ENCODE results near the gene ARVCF.
A peak's percentile ranks its signal among the peaks of the same experiment; 100 is the strongest.

ARVCF gene

GRCh38 chr22:20016734-20017621, at the start of gene ARVCF:
TSS of gene ARVCF (minus strand) at chr22:20016823. CDS start at chr22:19990794, 26,029 bp downstream.
- peak; percentile 93 for DNase-seq

- DNase-seq = no peak
These were observed 49.4 kb upstream of the ARVCF start for GRCh38 chr22:20065896-20066616.

GRCh38 chr22:20064545-20065262, 48.1 kb upstream of the ARVCF start:
- DNase-seq = no peak

GRCh38 chr22:20064140-20064480, 47.5 kb upstream of the ARVCF start:
- no peak for DNase-seq

GRCh38 chr22:20063271-20064139, 46.9 kb upstream of the ARVCF start:
- DNase-seq = no peak

GRCh38 chr22:20062766-20063083, 46.1 kb upstream of the ARVCF start:
- DNase-seq = no peak

- DNase-seq = no peak
These were observed 45.6 kb upstream of the ARVCF start for GRCh38 chr22:20062043-20062765.

GRCh38 chr22:20061481-20061861, 44.8 kb upstream of the ARVCF start:
- DNase-seq = no peak

- no peak for DNase-seq
These were observed 44.3 kb upstream of the ARVCF start for GRCh38 chr22:20060700-20061480.

- DNase-seq = peak; percentile 73
These were observed 42.6 kb upstream of the ARVCF start for GRCh38 chr22:20058989-20059770.

GRCh38 chr22:20057596-20058268, 41.1 kb upstream of the ARVCF start:
- no peak for DNase-seq

GRCh38 chr22:20056696-20057386, 40.2 kb upstream of the ARVCF start:
- DNase-seq = no peak

- no peak for DNase-seq
These were observed 39.5 kb upstream of the ARVCF start for GRCh38 chr22:20056161-20056560.

- no peak for DNase-seq
These were observed 39.0 kb upstream of the ARVCF start for GRCh38 chr22:20055654-20056053.

- DNase-seq = no peak
These were observed 38.5 kb upstream of the ARVCF start for GRCh38 chr22:20055144-20055543.

- DNase-seq = no peak
These were observed 37.9 kb upstream of the ARVCF start for GRCh38 chr22:20054485-20054884.

- no peak for DNase-seq
These were observed 37.4 kb upstream of the ARVCF start for GRCh38 chr22:20054034-20054427.

GRCh38 chr22:20053407-20054033, 36.9 kb upstream of the ARVCF start:
- DNase-seq = no peak
